MM.1S (cell line): ENCODE results near the gene CSTF2T.

Experiments used
- CTCF ChIP-seq: fragments of 300-600 bp; sonication (generic); IDR thresholded peaks from 2 replicates; pipeline ENCODE4 v1.5.1; 2016; ENCODE audit warnings: antibody characterized with exemption, low read length, mixed read lengths
- EZH2 ChIP-seq: fragments of 300-600 bp; sonication (generic); optimal IDR thresholded peaks from 2 replicates; pipeline ENCODE3; 2017; ENCODE audit warnings: low read depth, mild to moderate bottlenecking, antibody characterized with exemption, low read length, mixed read lengths

DNA sequence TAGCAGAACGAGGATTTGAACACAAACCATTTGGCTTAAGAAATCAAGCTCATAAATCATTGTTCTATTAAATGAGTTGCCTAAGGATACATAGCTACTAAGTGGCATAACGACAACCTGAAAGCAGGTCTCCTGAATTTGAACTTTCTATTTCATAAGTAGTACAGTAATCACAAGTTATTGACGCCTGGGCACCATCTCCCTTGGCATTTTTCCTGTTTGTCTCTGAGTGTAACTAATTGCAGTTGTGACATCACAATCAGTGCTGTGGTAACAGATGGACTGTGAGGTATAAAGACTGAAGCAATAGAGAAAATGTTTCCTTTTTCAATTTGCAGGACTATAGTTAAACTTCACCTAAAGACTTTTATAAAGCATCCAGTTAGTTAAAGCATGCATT lies 6.4 kb upstream of the CSTF2T start:
- TF ChIP-seq CTCF = no peak
- no peak for TF ChIP-seq EZH2
